ENCODE data around the gene FGF4. TPM values are rescaled to one million over a fixed set of nuclear protein-coding genes. Genes with fewer than 3 reads are reported as not detected.

FGF4 gene
- total RNA-seq, 2 experiments from 2014 or later: not detected

DNA sequence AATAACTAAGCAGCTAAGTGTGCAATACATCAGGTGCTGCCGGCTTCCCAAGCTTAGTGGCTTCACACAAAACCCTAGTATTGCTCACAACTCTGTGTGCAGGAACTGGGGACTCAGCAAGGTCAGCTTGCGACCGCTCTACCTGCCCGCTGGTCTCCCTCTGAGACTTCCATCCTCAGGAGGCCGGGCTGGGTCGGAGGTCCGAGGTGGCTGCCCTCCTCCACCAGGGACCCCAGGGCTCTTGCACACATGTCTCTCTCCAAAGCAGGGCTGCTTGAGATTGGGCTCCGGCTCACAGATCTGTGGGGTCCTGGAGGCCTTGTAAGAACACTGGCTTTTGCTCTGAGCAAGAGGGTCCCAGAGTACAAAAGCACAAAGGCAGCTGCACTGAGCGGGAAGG is 45.9 kb downstream of the FGF4 start:
- Mint-ChIP-seq H3K4me3 (no peak overlapping the region), H3K9me3 (peaks cover 8% of the 10 kb centered on the region), H3K27me3 (peaks cover 65% of the 10 kb centered on the region), H3K27ac (no peak overlapping the region), H3K4me1 (no peaks in the 10 kb centered on the region), H3K36me3 (no peaks in the 10 kb centered on the region)
- DNase-seq: no peak

DNA sequence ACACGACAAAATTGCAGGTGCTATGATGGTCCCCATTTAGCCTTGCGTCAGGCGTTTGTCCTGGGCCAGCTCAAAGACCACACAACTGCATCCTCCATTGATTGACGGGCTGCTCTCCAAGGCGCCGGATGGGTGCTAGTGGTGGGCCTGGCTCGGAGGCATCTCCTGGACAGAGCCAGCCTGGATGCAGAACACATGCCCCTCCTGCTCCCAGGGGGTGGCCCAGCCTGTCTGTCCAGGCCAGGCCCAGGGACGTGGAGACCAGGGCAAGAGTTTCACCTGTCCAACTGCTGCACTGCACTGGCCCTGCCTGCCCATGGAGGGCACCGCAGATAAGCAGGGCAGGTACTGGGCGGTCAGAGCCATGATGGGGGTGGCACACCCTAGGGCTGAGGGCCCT is 47.9 kb downstream of the FGF4 start:
- no peaks in the 10 kb centered on the region for H3K36me3 Mint-ChIP-seq
- H3K27me3 Mint-ChIP-seq: peaks cover 67% of the 10 kb centered on the region
- H3K27ac Mint-ChIP-seq: no peak overlapping the region

DNA sequence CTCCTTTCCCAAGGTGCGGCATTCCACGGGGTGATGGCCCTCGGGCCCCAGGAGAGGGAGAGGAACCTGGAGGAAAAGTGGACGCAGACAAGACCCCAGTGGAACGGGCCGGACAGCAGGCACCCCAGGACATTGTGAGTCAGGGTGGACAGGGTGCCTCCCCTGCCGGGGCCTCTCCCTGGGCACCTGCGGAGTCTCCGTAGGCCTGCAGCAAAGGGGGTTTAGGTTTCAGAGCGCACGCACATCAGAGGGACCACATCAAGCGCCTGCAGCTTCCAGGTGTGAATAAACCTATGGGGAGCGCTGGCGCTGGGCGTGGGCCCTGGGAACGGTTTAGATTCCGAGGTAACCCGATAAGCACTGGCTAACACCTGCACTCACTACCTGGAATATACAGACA is 48.7 kb downstream of the FGF4 start:
- Mint-ChIP-seq H3K9me3 (no peaks in the 10 kb centered on the region), H3K27me3 (peaks cover 67% of the 10 kb centered on the region), H3K4me3 (no peak overlapping the region), H3K4me1 (no peaks in the 10 kb centered on the region), H3K27ac (no peak overlapping the region), H3K36me3 (no peaks in the 10 kb centered on the region)
- DNase-seq: no peak

More for the DNA sequence above, 47.9 kb downstream of the FGF4 start:
- Mint-ChIP-seq H3K9me3 (no peaks in the 10 kb centered on the region), H3K4me3 (no peak overlapping the region), H3K4me1 (no peaks in the 10 kb centered on the region)
- DNase-seq: no peak

DNA sequence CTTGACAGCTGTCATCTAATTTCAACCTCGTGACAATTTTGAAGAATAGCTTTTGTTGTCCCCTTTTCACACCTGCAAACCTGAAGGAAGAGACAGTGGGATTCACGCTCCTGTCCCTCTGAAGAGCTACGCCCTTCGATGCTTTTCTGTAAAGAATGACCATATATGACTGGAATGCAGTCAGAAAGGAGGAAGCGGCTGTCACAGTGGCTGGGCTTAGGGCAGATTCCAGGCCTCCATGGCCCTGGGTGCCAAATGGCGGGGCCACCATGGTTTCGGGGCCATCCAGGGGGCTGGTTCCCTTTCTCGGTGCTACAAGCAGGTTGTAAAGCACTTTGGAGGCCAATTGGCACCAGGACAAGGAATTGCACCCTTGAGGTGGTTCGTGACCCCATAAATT is 49.1 kb downstream of the FGF4 start:
- H3K27me3 Mint-ChIP-seq: peaks cover 71% of the 10 kb centered on the region
- no peak for DNase-seq
- H3K27ac Mint-ChIP-seq: no peak overlapping the region
- no peaks in the 10 kb centered on the region for H3K9me3 Mint-ChIP-seq
- H3K4me3 Mint-ChIP-seq: no peak overlapping the region
- no peaks in the 10 kb centered on the region for H3K36me3 Mint-ChIP-seq
- no peaks in the 10 kb centered on the region for H3K4me1 Mint-ChIP-seq

DNA sequence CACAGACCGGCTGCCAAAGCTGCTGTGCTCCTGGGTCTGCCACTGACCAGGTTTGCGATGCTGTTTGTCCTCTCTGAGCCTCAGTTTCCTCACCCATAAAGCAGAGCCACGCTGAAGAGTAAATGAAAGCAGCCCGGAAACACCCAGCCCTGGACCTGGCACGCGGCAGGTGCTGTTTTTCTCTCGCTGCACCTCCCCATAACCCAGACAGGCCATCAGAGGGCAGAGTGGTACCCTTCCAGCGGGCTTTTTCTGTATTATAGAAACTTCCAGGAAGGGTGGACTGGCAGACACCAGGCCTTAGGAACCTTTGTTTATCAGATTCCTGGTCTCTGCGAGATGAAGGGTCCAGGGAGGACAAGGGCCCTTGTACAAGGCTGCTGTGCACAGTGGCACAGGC is 53.4 kb downstream of the FGF4 start:
- H3K27me3 Mint-ChIP-seq: peaks cover 83% of the 10 kb centered on the region
- no peak for DNase-seq
- H3K27ac Mint-ChIP-seq: no peak overlapping the region
- H3K4me3 Mint-ChIP-seq: no peak overlapping the region
- H3K9me3 Mint-ChIP-seq: no peaks in the 10 kb centered on the region
- H3K36me3 Mint-ChIP-seq: no peaks in the 10 kb centered on the region
- no peaks in the 10 kb centered on the region for H3K4me1 Mint-ChIP-seq

DNA sequence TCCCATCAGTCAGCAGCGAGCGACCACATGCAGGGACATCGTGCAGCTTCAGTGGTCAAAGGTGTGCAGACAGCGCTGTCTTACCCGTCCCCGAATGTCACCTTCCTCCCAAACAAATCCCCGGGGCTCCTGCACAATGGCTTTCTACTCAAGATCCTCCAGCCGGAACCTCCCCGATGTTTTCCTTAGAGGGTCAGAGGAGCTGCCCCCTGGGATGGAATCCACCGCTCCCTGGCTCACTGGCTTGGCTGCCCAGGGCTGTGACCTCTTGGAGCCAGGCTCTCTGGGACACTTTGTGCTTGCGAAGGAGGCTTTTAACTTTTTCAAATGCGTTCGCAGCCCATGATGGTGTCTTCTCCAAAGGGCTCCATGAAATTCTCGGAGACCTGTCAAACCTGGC is 54.0 kb downstream of the FGF4 start:
- Mint-ChIP-seq H3K4me1 (no peaks in the 10 kb centered on the region), H3K27me3 (peaks cover 78% of the 10 kb centered on the region), H3K4me3 (no peak overlapping the region), H3K36me3 (no peaks in the 10 kb centered on the region), H3K27ac (no peak overlapping the region), H3K9me3 (no peaks in the 10 kb centered on the region)
- no peak for DNase-seq

Other genes with a start within 250 kb of the FGF4 start
- gene CCND1, start 134.2 kb downstream of the FGF4 start, total RNA-seq: 1 to 10 TPM; 2.4 to 3.2 TPM
- gene LTO1, start 100.0 kb downstream of the FGF4 start, total RNA-seq: 10 to 100 TPM; 18.7 to 21.8 TPM
- not detected for gene FGF19, start 71.3 kb downstream of the FGF4 start, total RNA-seq
- not detected for gene FGF3, start 44.1 kb upstream of the FGF4 start, total RNA-seq

Measured in activated naive CD8-positive, alpha-beta T cell treated with anti-CD3 and anti-CD28 coated beads for 36 hours (primary cell).